Medulla oblongata (tissue), 1 donor: Measurements from ENCODE around the gene PDS5A.
"Not testable (repeated sequence)": the region's sequence is repeated elsewhere in the genome, so short reads cannot be mapped to it uniquely, and the experiment has no call there.

Experiments used
- DNase-seq: peaks from one replicate; pipeline ENCODE4 v3.0.0-alpha.2; 2015; ENCODE audit errors: extremely low spot score

PDS5A gene

DNA sequence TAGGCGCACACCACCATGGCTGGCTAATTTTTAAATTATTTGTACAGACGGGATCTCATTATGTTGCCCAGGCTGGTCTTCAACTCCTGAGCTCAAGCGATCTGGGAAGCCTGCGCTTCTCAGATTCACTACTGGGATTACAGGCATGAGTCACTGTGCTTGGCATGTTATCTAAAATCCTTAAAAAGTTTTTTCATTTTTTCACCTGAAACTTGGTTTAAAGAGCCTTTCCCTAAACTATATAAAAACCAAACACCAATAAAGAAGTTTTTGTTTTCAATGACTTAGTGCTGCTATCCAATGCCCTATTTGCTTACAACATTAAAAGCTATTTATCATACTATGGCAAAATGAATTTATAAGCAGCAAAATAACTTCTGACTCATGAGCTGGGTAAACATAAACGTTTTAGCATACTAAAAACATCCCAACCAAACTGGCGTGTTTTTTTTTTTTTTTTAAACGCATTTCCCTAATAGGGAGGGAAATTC is 151.9 kb downstream of the PDS5A start:
- DNase-seq = no peak

DNA sequence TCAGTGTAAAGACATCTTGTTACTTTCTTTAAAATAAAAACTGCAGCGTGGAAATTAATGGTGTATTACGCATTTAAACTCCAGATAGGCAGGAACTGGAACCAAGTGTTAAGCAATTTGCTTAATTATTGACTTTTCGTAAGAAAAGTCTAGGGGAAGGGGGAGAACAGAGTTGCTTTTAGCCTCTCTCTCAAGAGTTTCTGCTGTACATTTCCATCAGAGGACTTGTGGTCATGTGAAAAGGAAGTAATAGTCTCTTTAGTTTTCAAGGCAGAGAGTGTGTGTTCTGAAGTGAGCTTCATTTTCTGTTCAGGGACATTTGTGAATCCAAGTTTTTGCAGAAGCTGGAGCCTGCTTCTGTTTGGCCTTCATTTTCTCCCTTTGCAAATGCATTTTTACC is 152.6 kb downstream of the PDS5A start:
- peak; percentile 16 for DNase-seq

GRCh38 chr4:39823191-39823590 is 154.5 kb downstream of the PDS5A start:
- DNase-seq = no peak

- no peak for DNase-seq
These were observed 155.0 kb downstream of the PDS5A start for GRCh38 chr4:39822662-39823061.

DNA sequence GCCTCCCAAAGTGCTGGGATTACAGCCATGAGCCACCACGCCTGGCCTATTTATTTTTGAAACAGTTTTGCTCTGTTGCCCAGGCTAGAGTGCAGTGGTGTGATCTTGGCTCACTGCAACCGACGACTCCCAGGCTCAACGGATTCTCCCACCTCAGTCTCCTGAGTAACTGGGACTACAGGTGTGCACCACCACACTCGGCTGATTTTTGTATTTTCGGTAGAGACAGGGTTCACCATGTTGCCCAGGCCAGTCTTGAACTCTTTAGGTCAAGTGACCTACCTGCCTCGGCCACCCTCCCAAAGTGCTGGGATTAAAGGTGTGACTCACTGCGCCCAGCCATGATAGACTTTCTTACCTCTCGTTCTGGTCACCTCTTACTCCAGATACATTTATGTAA is 155.8 kb downstream of the PDS5A start:
- no peak for DNase-seq

- no peak for DNase-seq
These were observed 157.5 kb downstream of the PDS5A start for GRCh38 chr4:39820186-39820585.

GRCh38 chr4:39818646-39819045 is 159.1 kb downstream of the PDS5A start:
- no peak for DNase-seq

DNA sequence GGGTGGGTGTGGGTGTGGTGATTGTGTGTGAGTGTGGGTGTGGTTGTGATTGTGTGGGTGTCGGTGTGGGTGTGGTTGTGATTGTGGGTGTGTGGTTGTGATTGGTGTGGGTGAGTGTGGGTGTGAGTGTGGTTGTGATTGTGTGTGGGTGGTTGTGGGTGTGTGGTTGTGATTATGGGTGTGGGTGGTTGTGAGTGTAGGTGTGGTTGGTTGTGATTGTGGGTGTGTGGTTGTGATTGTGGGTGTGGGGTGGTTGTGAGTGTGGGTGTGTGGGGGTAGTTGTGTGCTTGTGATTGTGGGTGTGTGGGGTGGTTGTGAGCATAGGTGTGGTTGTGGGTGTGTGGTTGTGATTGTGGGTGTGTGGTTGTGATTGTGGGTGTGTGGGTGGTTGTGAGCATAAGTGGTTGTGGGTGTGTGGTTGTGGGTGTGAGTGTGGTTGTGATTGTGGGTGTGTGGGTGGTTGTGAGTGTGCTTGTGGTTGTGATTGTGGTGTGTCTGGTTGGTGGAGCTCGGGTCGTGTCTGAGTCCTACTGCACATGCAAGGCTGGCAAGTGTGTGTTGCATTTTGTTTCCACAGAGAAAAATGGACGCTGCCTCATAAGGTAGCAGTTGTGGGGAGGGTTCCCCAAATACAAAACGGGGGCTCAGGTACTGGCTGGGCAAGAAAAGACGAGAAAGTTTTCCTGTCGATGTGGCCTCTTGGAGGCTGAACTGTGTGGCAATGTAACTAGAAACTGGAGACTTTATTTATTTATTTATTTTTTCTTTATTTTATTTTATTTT is 163.1 kb downstream of the PDS5A start:
- no peak for DNase-seq

GRCh38 chr4:39813761-39814160 is 163.9 kb downstream of the PDS5A start:
- DNase-seq = not testable (repeated sequence)

DNA sequence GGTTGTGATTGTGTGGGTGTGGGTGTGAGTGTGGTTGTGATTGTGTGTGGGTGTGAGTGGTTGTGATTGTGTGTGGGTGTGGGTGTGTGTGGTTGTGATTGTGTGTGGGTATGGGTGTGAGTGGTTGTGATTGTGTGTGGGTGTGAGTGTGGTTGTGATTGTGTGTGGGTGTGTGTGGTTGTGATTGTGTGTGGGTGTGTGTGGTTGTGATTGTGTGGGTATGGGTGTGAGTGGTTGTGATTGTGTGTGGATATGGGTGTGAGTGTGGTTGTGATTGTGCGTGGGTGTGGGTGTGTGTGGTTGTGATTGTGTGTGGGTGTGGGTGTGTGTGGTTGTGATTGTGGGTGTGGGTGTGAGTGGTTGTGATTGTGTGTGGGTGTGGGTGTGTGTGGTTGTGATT is 164.7 kb downstream of the PDS5A start:
- DNase-seq = not testable (repeated sequence)

- no peak for DNase-seq
These were observed 165.2 kb downstream of the PDS5A start for GRCh38 chr4:39812500-39812899.

- no peak for DNase-seq
These were observed 169.4 kb downstream of the PDS5A start for GRCh38 chr4:39808231-39808749.

GRCh38 chr4:39802005-39802404 is 175.7 kb downstream of the PDS5A start:
- no peak for DNase-seq

- DNase-seq = not testable (repeated sequence)
These were observed 184.7 kb downstream of the PDS5A start for GRCh38 chr4:39792976-39793375.

GRCh38 chr4:39792529-39792928 is 185.2 kb downstream of the PDS5A start:
- DNase-seq = no peak

DNA sequence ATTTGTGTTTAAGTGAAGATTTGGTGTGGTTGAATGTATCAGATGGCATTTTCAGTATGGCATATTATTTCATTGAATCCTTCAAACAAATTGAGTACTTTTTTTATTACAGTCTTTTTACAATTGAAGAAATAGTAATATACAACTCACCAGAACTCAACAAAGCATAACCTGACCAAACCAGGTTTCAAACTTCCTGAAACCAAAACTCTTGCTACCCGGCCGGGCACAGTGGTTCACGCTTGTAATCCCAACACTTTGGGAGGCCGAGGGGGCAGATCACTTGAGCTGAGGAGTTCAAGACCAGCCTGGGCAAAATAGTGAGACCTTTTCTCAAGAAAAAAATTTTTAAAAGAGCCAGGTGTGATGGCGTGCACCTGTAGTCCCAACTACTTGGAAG is 185.6 kb downstream of the PDS5A start:
- no peak for DNase-seq

GRCh38 chr4:39786838-39787237 is 190.9 kb downstream of the PDS5A start:
- no peak for DNase-seq

- no peak for DNase-seq
These were observed 192.6 kb downstream of the PDS5A start for GRCh38 chr4:39785083-39785482.

DNA sequence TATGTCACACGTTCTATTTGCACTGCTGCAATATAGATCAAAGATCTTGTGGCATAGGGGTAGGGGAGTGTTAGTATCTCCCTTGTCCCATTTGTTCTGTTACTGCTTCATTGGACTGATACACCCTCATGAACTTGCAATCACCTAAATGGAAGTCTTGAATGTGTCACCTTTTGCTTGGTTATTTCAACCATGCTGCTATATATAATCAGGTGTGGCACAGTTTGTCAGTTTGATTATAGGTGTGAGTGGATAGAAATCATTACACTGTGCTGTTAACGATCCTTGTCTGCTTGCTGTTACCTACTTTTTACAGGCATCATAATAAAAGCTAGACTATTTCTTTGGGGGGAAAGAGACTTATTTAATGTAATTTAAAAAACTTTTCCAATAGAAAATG is 195.7 kb downstream of the PDS5A start:
- not testable (repeated sequence) for DNase-seq
